Measurements from ENCODE around the gene LAMB4. TPM values are rescaled to one million over a fixed set of nuclear protein-coding genes. Genes with fewer than 3 reads are reported as not detected.
A peak's percentile ranks its signal among the peaks of the same experiment; 100 is the strongest.

Gene LAMB4
- total and polyA plus RNA-seq, 2 of the 4 experiments (the other 2 are of a cell fraction), result 0.12 to 0.18 TPM

DNA sequence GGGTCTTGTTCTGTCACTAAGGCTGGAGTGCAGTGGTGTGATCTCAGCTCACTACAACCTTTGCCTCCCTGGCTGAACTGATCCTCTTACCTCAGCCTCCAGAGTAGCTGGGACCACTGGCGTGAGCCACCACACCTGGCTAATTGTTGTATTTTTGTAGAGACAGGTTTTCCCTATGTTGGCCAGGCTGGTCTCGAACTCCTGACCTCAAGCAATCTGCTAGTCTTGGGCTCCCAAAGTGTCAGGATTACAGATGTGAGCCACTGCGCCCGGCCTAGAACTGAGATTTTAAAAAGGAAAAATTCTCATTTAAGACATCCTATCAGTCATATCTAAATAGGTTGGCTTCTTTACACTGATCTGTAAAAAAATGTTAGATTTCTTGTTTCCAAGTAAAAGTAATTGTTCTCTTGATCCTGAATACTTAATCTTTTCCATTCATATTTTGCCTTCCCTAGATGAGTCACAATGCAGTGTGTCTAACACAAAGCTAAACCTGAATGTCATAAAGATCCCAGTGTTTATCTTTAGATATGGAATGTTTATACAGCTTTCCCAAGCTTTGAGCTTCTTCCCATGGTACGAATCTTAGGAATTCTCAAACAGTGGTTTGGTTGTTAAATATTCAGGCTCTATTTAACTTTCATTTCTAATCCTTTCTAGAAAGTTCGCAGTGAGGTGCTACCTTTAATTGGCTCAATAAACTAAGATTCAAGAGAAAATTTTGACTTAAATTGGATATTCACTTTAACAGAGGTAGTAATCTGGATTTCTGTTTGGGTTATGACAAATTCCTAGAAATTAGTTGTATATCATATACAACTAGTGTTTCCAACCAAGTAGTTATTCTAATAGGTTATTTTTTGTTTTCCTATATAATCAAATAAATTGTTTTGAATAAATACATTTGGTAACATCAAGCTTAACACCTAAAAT, 115.1 kb downstream of the LAMB4 start:
- Histone ChIP-seq H3K4me1 (ENCODE audit: control insufficient read depth, insufficient read depth, low read length) (peaks cover 13% of the 10 kb centered on the region), H2BK120ac (ENCODE audit: low read depth, low read length) (peak overlapping the region; percentile 94), H2BK20ac (ENCODE audit: low read depth, low read length) (peak overlapping the region; percentile 74), H2AK5ac (ENCODE audit: low read depth, low read length) (peak overlapping the region; percentile 90), H3K23ac (ENCODE audit: low read depth, low read length) (peak overlapping the region; percentile 26), H4K8ac (ENCODE audit: low read depth in 2 of 2, low read length in 2 of 2) (peak overlapping the region; percentile 38 to 89; a peak in 3 of 4 replicates), H4K91ac (ENCODE audit: insufficient read depth, low read depth, low read length) (peak overlapping the region; percentile 77), H3K4ac (ENCODE audit: low read depth, low read length) (peak overlapping the region; percentile 92), H3K56ac (ENCODE audit: extremely low read depth, insufficient read depth, low read length) (peak overlapping the region; percentile 64), H3K9ac (ENCODE audit: low read depth, low read length) (peak overlapping the region; percentile 27; the same call in 1 of the 2 replicates), H3K4me3 (ENCODE audit: insufficient read depth, low read depth, low read length) (no peak overlapping the region), H3K9me1 (ENCODE audit: insufficient read depth, low read length) (peaks cover 16% of the 10 kb centered on the region; the same call in 1 of the 2 replicates), H3K18ac (ENCODE audit: low read depth, low read length) (peak overlapping the region; percentile 84), H3K27ac (ENCODE audit: insufficient read depth, low read length) (peak overlapping the region; percentile 92), H3K27me3 (ENCODE audit: control insufficient read depth, insufficient read depth, low read length) (no peaks in the 10 kb centered on the region), H4K20me1 (ENCODE audit: insufficient read depth, low read length) (no peaks in the 10 kb centered on the region; the same call in 1 of the 2 replicates), H3K4me2 (ENCODE audit: low read depth, low read length) (peak overlapping the region; percentile 11), H3K79me1 (ENCODE audit: low read depth in 1 of 2, low read length in 2 of 2) (no peaks in the 10 kb centered on the region), H3K9me3 (ENCODE audit: control insufficient read depth, insufficient read depth, low read length) (no peaks in the 10 kb centered on the region), H2AK9ac (replicated peaks; ENCODE audit: low read depth, low read length, poor library complexity) (no peak overlapping the region), H2BK15ac (ENCODE audit: low read depth, low read length) (peak overlapping the region; percentile 62; the same call in 1 of the 3 replicates), H3K36me3 (ENCODE audit: control insufficient read depth, insufficient read depth, low read length) (no peaks in the 10 kb centered on the region), H2BK5ac (ENCODE audit: low read depth, low read length, poor library complexity, severe bottlenecking) (peak overlapping the region; percentile 92), H3K14ac (replicated peaks; ENCODE audit: low read depth, low read length) (peak overlapping the region; percentile 35), H2AFZ (replicated peaks; ENCODE audit: low read length, poor library complexity) (no peak overlapping the region), H4K5ac (ENCODE audit: low read depth, low read length) (peak overlapping the region; percentile 68)
- ATAC-seq (ENCODE audit: low read depth) (peak; percentile 54), DNase-seq (peak; percentile 90)
- in situ Hi-C loops (cut with MboI; ENCODE audit: low sequenced_read_pairs), result no loop called here
- CTCF ChIA-PET, result interaction anchor here (0.7 to 1.4 kb wide), 5 partner anchors 9 to 620 kb away, joined by 3 to 9 read pairs (median 3); partner anchors contain the start of gene LAMB1
- no CpG with 5 or more reads among the region's 6 CpGs for WGBS, 2 experiments (ENCODE audit: extremely low coverage in 2 of 2, insufficient read length in 1 of 2)
- TF ChIP-seq MXI1 (IDR thresholded peaks at IDR 0.05; ENCODE audit: borderline replicate concordance, low read depth, low read length) (no peak), RCOR1 (IDR thresholded peaks at IDR 0.05; ENCODE audit: insufficient replicate concordance, low read length) (peak; percentile 50), CHD1 (IDR thresholded peaks at IDR 0.05; ENCODE audit: low read depth, low read length) (no peak), FOS (IDR thresholded peaks at IDR 0.05; ENCODE audit: low read depth, low read length) (peak; percentile 83), MAFK (IDR thresholded peaks at IDR 0.05; ENCODE audit: low read depth, low read length) (no peak), RFX5 (IDR thresholded peaks at IDR 0.05; ENCODE audit: low read depth, low read length) (no peak), RAD21 (IDR thresholded peaks at IDR 0.05; ENCODE audit: low read length) (no peak)
- TF ChIP-seq, protein P1, sequence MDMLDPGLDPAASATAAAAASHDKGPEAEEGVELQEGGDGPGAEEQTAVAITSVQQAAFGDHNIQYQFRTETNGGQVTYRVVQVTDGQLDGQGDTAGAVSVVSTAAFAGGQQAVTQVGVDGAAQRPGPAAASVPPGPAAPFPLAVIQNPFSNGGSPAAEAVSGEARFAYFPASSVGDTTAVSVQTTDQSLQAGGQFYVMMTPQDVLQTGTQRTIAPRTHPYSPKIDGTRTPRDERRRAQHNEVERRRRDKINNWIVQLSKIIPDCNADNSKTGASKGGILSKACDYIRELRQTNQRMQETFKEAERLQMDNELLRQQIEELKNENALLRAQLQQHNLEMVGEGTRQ (IDR thresholded peaks at IDR 0.05; ENCODE audit: low read depth, low read length), result no peak
- intact Hi-C loops (cut with micrococcal nuclease), result loop anchor here (5.0 kb wide), 1 partner anchor 117 kb away; the partner anchor contains the start of gene LAMB4
- POLR2A ChIA-PET (ENCODE audit: unreplicated experiment), result interaction anchor here (0.6 to 1.1 kb wide), 2 partner anchors 10 to 13 kb away, joined by 3 to 8 read pairs; partner anchors contain the start of gene LAMB1
- BruUV-seq (replicated peaks), result no TSS peak
- dilution Hi-C loops (cut with HindIII; ENCODE audit: low sequenced_read_pairs, unreplicated experiment), result loop anchor here (25.0 kb wide), 1 partner anchor 122 kb away; the partner anchor contains the start of gene LAMB4
